ENCODE results near the gene TCEAL9. TPM values are rescaled to one million over a fixed set of nuclear protein-coding genes. Genes with fewer than 3 reads are reported as not detected.

TCEAL9 gene
- total and polyA plus RNA-seq, 2 of the 4 experiments (the other 2 are of a cell fraction), result 20.3 to 111 TPM

GRCh38 chrX:103406256-103406655 is 50.0 kb downstream of the TCEAL9 start:
- Histone ChIP-seq H2BK15ac (ENCODE audit: low read depth, low read length) (no peak overlapping the region), H2AFZ (replicated peaks; ENCODE audit: low read length, poor library complexity) (no peak overlapping the region), H2AK9ac (replicated peaks; ENCODE audit: low read depth, low read length, poor library complexity) (no peak overlapping the region), H3K4me2 (ENCODE audit: low read depth, low read length) (no peak overlapping the region), H3K36me3 (ENCODE audit: control insufficient read depth, insufficient read depth, low read length) (no peaks in the 10 kb centered on the region), H2BK20ac (ENCODE audit: low read depth, low read length) (no peak overlapping the region), H3K23ac (ENCODE audit: low read depth, low read length) (no peak overlapping the region), H3K27me3 (ENCODE audit: control insufficient read depth, insufficient read depth, low read length) (peaks cover 6% of the 10 kb centered on the region), H3K18ac (ENCODE audit: low read depth, low read length) (no peak overlapping the region), H2BK5ac (ENCODE audit: low read depth, low read length, poor library complexity, severe bottlenecking) (no peak overlapping the region), H2AK5ac (ENCODE audit: low read depth, low read length) (no peak overlapping the region), H4K8ac (ENCODE audit: low read depth in 2 of 2, low read length in 2 of 2) (no peak overlapping the region), H4K91ac (ENCODE audit: insufficient read depth, low read depth, low read length) (no peak overlapping the region), H3K4ac (ENCODE audit: low read depth, low read length) (no peak overlapping the region), H4K20me1 (ENCODE audit: insufficient read depth, low read length) (no peaks in the 10 kb centered on the region), H3K56ac (ENCODE audit: extremely low read depth, insufficient read depth, low read length) (no peak overlapping the region), H3K4me1 (ENCODE audit: control insufficient read depth, insufficient read depth, low read length) (no peaks in the 10 kb centered on the region; the same call in 1 of the 2 replicates), H3K9ac (ENCODE audit: low read depth, low read length) (no peak overlapping the region), H3K9me3 (ENCODE audit: control insufficient read depth, insufficient read depth, low read length) (no peaks in the 10 kb centered on the region), H3K27ac (ENCODE audit: insufficient read depth, low read length) (no peak overlapping the region), H4K5ac (ENCODE audit: low read depth, low read length) (no peak overlapping the region), H3K9me1 (ENCODE audit: insufficient read depth, low read length) (no peaks in the 10 kb centered on the region), H3K79me1 (ENCODE audit: low read depth in 1 of 2, low read length in 2 of 2) (peaks cover 5 to 11% of the 10 kb centered on the region in 2 experiments; a peak in 1 of 4 replicates), H3K4me3 (ENCODE audit: insufficient read depth, low read depth, low read length) (no peak overlapping the region), H3K14ac (replicated peaks; ENCODE audit: low read depth, low read length) (no peak overlapping the region), H2BK120ac (ENCODE audit: low read depth, low read length) (no peak overlapping the region)
- ATAC-seq (ENCODE audit: low read depth) (no peak), DNase-seq (no peak)
- intact Hi-C loops (cut with micrococcal nuclease), result no loop called here
- ChIA-PET CTCF (no interaction called here), POLR2A (ENCODE audit: unreplicated experiment) (no interaction called here)
- no CpG with 5 or more reads among the region's 1 CpG for WGBS, 2 experiments (ENCODE audit: extremely low coverage in 2 of 2, insufficient read length in 1 of 2)
- TF ChIP-seq MAFK (IDR thresholded peaks at IDR 0.05; ENCODE audit: low read depth, low read length), result no peak
- TF ChIP-seq RAD21 (IDR thresholded peaks at IDR 0.05; ENCODE audit: low read length), result no peak
- no peak for TF ChIP-seq FOS (IDR thresholded peaks at IDR 0.05; ENCODE audit: low read depth, low read length)
- no peak for TF ChIP-seq MXI1 (IDR thresholded peaks at IDR 0.05; ENCODE audit: borderline replicate concordance, low read depth, low read length)
- no peak for TF ChIP-seq CTCF (conservative IDR thresholded peaks at IDR 0.05; ENCODE audit: low read depth, low read length)
- no peak for TF ChIP-seq RFX5 (IDR thresholded peaks at IDR 0.05; ENCODE audit: low read depth, low read length)
- TF ChIP-seq CEBPB (IDR thresholded peaks at IDR 0.05; ENCODE audit: low read depth, low read length), result no peak
- TF ChIP-seq ELK1 (IDR thresholded peaks at IDR 0.05; ENCODE audit: borderline replicate concordance, low read depth, low read length), result no peak
- TF ChIP-seq CHD1 (IDR thresholded peaks at IDR 0.05; ENCODE audit: low read depth, low read length), result no peak
- TF ChIP-seq USF2 (IDR thresholded peaks at IDR 0.05; ENCODE audit: low read depth, low read length), result no peak
- no peak for TF ChIP-seq RCOR1 (IDR thresholded peaks at IDR 0.05; ENCODE audit: insufficient replicate concordance, low read length)
- no peak for TF ChIP-seq NFE2L2 (IDR thresholded peaks at IDR 0.05; ENCODE audit: low read depth, low read length)
- no peak for TF ChIP-seq SMC3 (IDR thresholded peaks at IDR 0.05; ENCODE audit: low read depth, low read length)
- no peak for TF ChIP-seq MAZ (IDR thresholded peaks at IDR 0.05; ENCODE audit: borderline replicate concordance, low read depth, low read length)
- TF ChIP-seq POLR2A (IDR thresholded peaks at IDR 0.05; ENCODE audit: low read depth, low read length), result no peak
- no peak for TF ChIP-seq BHLHE40 (IDR thresholded peaks at IDR 0.05; ENCODE audit: low read depth, low read length)
- in situ Hi-C loops (cut with MboI; ENCODE audit: low sequenced_read_pairs), result no loop called here
- BruUV-seq (replicated peaks), result no TSS peak
- dilution Hi-C loops (cut with HindIII; ENCODE audit: low sequenced_read_pairs, unreplicated experiment), result no loop called here

All from IMR-90 (cell line).